ENCODE results near the gene TCF25.
"Not testable (repeated sequence)": the region's sequence is repeated elsewhere in the genome, so short reads cannot be mapped to it uniquely, and the experiment has no call there.

TCF25 gene

GRCh38 chr16:89905511-89906139 is 32.2 kb downstream of the TCF25 start:
- no peak for DNase-seq (ENCODE audit: low spot score)

DNA sequence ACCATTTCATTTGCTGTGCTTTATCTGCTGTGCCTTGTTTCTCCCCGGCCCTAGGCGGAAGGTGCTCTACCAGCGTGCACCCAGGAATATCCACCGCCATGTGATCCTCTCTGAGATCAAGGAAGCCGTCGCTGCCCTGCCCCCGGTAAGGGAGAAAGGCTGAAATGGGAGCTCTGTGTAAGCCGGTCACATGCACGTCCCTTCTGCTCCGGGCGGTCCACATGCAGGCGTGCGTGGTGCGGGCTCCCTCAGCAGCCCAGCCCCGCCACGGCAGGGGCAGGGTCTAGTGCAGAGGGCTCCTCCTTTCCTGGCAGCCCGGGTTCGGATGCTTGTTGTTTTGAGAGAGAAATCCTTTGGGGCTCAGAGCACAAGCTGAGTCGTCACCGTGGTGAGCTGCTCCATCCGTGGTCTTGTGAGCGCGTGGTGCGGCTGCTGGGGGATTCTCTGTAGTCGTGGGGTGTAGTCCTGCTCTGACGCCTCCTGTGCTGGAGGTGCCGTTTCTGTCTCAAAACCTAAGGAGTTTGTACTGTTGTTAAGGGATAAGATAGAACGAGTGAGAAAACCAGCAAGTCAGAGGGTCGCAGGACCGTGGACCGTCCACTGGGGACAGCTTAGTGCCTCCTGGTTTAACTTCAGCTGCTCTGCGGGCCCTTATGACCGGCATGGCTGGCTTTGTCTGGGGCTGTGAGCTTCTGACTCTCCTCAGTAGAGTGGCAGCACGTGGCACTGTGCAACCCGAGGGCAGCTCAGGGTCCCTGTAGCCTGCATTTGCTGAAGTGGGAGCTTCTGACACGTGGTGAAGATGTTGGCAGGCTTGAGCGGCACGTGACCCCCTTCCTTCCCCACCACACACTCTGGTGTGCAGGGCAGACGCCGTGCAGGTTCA is 33.0 kb downstream of the TCF25 start:
- DNase-seq (ENCODE audit: low spot score), result no peak

DNA sequence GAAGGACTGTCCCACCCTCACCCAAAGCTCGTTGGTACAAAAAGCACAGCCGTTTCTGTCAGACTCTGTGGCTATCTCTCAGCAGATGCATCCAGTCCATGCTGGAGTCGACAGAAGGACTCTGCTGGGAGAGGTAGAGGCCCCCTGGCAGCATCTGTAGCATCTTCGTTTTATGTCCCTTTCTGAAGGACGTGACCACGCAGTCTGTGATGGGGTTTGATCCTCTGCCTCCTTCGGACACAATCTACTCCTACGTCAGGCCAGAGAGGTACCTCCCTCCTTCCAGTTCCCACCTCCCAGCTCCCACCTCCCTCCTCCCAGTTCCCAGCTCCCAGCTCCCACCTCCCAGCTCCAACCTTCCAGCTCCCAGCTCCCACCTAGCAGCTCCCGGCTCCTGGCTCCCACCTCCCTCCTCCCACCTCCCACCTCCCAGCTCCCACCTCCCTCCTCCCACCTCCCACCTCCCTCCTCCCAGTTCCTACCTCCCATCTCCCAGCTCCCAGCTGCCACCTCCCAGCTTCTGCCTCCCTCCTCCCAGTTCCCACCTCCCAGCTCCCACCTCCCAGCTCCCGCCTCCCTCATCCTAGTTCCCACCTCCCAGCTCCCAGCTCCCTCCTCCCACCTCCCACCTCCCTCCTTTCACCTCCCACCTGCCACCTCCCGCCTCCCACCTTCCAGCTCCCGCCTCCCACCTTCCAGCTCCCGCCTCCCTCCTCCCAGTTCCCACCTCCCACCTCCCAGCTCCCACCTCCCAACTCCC is 33.8 kb downstream of the TCF25 start:
- no peak for DNase-seq (ENCODE audit: low spot score)

GRCh38 chr16:89908236-89908635 is 34.8 kb downstream of the TCF25 start:
- DNase-seq (ENCODE audit: low spot score), result no peak

DNA sequence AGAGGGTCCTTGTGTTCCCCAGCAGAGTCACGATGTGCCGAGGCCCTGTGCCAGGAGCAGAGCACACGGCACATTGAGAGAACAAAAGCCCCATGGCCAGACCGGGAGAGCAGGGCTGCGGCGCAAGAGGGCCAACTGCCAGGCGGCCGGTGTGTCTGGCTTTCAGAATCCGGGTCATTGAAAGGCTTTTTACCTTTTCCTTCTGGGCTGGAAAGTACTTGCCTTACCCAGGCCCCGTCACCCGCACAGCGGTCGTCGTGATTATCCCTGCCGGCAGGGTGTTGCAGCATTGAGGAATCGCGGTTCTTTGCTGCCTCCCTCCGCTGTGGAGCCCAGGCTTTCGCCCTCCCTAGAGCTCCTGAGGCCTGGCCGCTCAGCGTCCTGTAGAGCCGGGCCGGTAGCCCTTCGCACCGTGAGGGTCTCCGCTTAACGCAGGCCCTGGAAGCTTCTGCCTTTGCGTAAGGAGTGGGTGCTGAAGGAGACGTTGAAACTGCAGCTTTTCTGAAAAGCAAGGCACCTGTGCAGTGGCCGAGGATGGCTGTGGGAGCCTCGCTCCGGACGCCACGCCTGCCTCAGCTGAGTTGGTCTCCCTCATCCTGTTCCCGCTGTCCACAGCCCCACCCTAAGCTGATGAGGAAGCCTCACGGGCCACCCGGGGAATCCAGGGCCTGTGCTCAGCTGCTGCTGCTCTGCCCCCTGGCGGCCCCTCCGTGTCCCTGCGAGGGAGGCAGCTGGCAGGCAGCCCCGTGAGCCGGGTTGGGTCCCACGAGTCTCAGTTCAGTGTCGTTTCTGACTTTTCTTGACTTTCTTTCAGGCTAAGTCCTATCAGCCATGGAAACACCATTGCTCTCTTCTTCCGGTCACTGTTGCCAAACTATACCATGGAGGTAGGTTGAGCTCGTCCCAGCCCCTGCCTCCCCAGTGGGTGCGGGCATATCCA is 36.7 kb downstream of the TCF25 start:
- DNase-seq (ENCODE audit: low spot score), result peak; percentile 61

DNA sequence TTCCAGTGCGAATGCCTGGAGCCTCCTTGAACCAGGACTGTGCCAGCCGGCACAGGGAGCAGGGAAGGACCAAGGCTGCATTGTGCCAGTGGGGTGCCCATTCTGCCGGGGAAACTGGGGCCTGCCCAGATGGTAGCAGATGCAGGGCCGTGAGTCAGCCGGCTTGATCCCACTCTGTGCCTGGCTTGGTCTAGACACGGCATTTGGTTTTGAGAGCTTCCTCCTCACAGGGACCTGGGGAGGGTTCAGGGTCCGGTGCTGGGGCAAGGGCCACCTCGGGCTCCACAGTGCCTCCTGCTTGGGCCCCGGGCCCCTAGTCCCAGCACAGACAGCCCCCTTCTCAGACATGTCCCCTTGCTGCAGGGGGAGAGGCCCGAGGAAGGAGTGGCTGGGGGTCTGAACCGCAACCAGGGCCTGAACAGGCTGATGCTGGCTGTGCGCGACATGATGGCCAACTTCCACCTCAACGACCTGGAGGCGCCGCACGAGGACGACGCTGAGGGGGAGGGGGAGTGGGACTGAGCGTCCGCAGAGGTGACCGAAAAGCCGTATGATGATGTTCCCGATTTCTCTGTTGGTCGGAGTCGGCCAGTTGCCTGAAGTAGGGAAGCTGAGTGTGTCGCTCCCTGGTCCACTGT is 37.4 kb downstream of the TCF25 start:
- no peak for DNase-seq (ENCODE audit: low spot score)

- DNase-seq (ENCODE audit: low spot score), result no peak
Observed at GRCh38 chr16:89911375-89911774, 38.0 kb downstream of the TCF25 start.

DNA sequence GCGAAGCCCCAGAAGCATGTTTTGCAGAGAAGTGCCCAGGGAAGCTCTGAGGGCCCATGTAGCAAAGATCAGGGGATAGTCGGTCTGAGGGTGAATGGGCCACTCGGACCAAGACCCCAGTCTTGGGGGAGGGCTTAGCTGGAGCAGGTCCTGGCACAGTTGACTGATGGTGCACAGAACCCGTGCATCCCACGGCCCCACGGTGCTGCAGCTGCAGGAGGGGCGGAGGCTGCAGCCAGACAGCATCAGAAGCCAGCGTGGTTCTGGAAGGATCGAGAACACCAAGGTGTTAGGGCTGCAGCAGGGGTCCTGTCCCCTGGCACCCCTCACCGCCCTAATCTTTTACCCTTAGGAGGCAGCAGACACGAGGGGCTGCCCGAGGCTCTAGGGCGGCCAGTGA is 38.8 kb downstream of the TCF25 start:
- no peak for DNase-seq (ENCODE audit: low spot score)

DNA sequence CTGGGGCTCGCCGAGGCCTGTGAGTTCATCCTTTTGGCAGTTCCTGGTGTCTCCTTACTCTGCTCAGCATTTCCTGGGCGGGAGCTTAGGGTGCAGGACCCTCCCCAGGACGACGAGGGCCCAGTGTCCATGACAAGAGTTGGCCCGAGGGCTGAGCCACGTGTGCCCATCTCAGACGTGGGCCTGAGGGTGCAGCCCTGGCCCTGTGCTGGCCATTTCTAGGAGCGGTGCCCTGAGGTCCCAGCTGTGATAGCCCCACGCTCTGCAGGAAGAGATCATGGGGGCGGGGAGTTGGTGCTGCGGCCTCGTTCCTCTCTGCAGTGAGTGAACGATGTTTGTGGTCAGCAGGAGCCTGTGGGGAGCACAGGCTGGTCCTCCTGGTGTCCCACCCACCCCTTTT is 39.2 kb downstream of the TCF25 start:
- DNase-seq (ENCODE audit: low spot score), result no peak

DNA sequence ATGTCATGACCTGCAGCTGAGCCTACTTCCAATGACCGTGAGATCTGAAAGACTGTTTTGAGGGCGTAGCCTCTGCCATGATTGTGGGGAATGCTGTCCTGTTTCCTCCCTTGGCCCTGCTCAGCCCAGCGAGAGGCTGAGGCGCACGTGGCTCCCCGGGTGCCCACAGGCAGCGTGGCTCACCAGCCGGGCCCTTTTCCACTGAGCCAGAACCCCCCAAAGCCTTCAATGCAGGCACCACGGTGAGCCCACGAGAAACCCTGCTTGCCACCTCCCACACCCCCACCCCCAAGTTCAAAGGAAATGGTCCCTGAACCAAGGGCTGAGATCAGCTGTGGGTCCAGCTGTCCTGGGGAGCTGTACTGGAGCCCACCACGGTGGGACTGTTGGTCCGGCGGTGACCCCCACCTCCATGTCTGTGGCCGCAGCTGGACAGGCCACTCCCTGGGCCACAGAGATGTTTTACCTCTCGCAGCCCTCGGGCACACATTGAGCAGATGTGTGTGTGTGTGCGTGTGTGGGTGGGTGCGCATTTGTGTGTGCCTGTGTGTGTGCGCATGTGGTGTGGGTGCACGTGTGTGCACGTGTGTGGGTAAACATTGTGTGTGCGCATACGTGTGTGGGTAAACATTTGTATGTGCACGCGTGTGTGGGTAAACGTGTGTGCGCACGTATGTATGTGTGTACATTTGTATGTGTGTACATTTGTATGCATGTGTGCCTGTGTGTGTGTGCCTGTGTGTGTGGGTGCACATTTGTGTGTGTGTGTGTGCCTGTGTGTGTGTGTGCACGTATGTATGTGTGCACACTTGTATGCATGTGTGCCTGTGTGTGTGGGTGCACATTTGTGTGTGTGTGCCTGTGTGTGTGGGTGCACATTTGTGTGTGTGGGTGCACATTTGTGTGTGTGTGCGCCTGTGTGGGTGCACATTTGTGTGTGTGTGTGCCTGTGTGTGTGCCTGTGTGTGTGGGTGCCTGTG is 40.3 kb downstream of the TCF25 start:
- no peak for DNase-seq (ENCODE audit: low spot score)

- not testable (repeated sequence) for DNase-seq (ENCODE audit: low spot score)
Observed at GRCh38 chr16:89914642-89915285, 41.4 kb downstream of the TCF25 start.

GRCh38 chr16:89915303-89916232 is 42.2 kb downstream of the TCF25 start:
- no peak for DNase-seq (ENCODE audit: low spot score)

DNA sequence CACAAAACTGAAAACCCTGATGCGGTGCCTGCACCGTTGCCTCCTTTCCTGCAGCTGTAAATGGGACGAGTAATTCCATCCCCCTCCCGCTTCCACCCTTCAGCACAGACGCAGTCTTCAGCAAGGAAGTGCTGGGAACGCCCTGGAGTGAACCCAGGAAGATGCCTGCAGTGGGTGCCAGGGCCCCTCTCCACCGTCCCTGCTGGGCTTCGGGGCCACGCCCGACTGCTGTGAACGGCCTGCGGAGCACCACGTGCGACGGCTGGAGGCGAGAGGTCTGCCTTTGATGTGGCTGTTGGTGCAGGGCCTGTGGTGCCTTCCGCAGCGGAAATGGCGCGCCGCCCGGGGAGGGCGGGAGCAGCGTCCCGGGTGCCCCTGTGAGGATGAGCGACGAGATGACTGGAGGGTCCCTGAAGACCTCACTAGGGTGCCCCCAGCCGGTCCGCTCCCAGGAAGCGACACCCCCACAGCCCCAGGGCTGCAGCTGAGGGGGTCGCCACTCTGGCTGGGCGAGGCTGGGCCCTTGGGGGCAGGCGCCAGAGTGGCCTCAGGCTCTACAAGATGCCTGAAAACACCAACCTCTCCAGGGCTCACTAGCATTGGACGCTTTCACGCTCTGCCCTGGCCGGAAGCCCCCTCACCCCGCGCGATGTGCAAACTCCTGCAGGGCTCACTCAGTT is 44.5 kb downstream of the TCF25 start:
- no peak for DNase-seq (ENCODE audit: low spot score)

DNA sequence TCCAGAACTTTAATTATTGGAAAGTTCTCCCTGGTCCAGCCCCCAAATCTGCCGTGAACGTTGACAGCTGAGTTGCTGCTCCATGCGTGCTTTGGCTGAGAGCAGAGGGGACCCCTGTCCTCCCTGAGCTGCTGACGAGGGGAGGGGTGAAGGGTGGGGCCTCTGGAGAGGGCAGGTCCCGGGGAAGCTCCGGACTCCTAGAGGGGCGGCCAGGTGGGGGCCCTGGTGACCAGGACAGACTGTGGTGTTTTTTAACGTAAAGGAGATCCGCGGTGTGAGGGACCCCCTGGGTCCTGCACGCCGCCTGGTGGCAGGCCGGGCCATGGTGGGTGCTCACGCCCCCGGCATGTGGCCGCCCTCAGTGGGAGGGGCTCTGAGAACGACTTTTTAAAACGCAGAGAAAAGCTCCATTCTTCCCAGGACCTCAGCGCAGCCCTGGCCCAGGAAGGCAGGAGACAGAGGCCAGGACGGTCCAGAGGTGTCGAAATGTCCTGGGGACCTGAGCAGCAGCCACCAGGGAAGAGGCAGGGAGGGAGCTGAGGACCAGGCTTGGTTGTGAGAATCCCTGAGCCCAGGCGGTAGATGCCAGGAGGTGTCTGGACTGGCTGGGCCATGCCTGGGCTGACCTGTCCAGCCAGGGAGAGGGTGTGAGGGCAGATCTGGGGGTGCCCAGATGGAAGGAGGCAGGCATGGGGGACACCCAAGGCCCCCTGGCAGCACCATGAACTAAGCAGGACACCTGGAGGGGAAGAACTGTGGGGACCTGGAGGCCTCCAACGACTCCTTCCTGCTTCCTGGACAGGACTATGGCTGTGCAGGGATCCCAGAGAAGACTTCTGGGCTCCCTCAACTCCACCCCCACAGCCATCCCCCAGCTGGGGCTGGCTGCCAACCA is 45.3 kb downstream of the TCF25 start, which contains the start of gene MC1R:
TSS of gene MC1R (plus strand) at position 410 of the 895 bp plus-strand sequence. CDS start at position 807, 397 bp downstream.
- no peak for DNase-seq (ENCODE audit: low spot score)

GRCh38 chr16:89919535-89920406 is 46.4 kb downstream of the TCF25 start:
- no peak for DNase-seq (ENCODE audit: low spot score)

DNA sequence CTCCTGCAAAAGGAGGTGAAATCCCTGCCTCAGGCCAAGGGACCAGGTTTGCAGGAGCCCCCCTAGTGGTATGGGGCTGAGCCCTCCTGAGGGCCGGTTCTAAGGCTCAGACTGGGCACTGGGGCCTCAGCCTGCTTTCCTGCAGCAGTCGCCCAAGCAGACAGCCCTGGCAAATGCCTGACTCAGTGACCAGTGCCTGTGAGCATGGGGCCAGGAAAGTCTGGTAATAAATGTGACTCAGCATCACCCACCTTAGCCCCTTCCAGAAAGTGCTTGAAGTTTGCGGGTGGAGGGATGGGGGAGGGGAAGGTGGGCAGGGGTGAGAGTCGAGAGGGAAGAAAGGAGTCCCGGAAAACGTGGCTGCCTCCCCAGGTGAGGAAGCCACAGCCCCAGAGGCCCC is 47.3 kb downstream of the TCF25 start:
- no peak for DNase-seq (ENCODE audit: low spot score)
